Progenitor cell of endocrine pancreas (in vitro differentiated cells): ENCODE measurements around the gene BIVM. TPM values are rescaled to one million over a fixed set of nuclear protein-coding genes. Genes with fewer than 3 reads are reported as not detected.
A peak's percentile ranks its signal among the peaks of the same experiment; 100 is the strongest.

Experiments
- DNase-seq: peaks from one replicate; pipeline ENCODE4 v3.0.0; 2021; ENCODE audit warnings: low spot score; ENCODE audit not compliant: unreplicated experiment
- H3K27ac Mint-ChIP-seq: 2 replicates; pipeline ENCODE4 v1.8.0; 2021; ENCODE audit warnings: mild to moderate bottlenecking, moderate library complexity, mixed read lengths
- H3K27me3 Mint-ChIP-seq: 2 replicates; pipeline ENCODE4 v1.8.0; 2021; ENCODE audit warnings: mixed read lengths
- H3K36me3 Mint-ChIP-seq: 2 replicates; pipeline ENCODE4 v1.8.0; 2022; ENCODE audit warnings: mixed read lengths; ENCODE audit not compliant: insufficient read depth
- H3K4me1 Mint-ChIP-seq: 2 replicates; pipeline ENCODE4 v1.8.0; 2021; ENCODE audit warnings: low read depth, mixed read lengths
- H3K4me3 Mint-ChIP-seq: 2 replicates; pipeline ENCODE4 v1.8.0; 2021; ENCODE audit warnings: low read depth, mild to moderate bottlenecking, moderate library complexity, mixed read lengths
- H3K9me3 Mint-ChIP-seq: 2 replicates; pipeline ENCODE4 v1.8.0; 2021; ENCODE audit warnings: low read depth, mixed read lengths
- total RNA-seq: library from RNA; stranded (reverse); gene quantifications from 2 replicates; pipeline ENCODE4 v1.2.1, GENCODE V29; 2021
- TF ChIP-seq, protein P1 (sequence below): fragments of 200-600 bp; sonication (generic); IDR thresholded peaks from one replicate; pipeline ENCODE4 v1.5.0; 2021; ENCODE audit warnings: antibody characterized with exemption, mild to moderate bottlenecking; ENCODE audit not compliant: unreplicated experiment

Gene BIVM
- total RNA-seq, 1 donor from 2014 or later: 28.5 TPM

DNA sequence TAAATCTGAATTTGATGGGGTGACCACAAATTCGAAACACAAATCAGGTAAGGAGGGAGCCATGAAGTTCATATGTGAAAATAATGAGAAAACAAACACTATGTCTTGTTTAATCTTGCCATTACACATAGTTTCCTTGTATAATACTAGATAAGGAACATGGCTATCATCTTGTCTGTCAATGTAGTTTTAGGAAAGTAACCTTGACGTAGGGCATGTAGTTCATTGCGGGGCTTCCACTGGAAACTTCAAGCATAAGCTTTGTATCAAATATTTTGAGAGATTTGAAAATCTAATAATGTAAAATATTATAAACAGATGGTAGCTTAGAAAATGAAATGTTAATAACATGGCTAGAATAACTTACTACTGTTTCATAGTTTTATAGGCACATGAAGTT is 8.8 kb downstream of the BIVM start:
- Mint-ChIP-seq H3K27ac (no peak overlapping the region), H3K36me3 (peaks cover 21% of the 10 kb centered on the region), H3K4me3 (no peak overlapping the region), H3K4me1 (no peaks in the 10 kb centered on the region), H3K9me3 (peaks cover 7% of the 10 kb centered on the region), H3K27me3 (no peaks in the 10 kb centered on the region)
- TF ChIP-seq, protein P1, sequence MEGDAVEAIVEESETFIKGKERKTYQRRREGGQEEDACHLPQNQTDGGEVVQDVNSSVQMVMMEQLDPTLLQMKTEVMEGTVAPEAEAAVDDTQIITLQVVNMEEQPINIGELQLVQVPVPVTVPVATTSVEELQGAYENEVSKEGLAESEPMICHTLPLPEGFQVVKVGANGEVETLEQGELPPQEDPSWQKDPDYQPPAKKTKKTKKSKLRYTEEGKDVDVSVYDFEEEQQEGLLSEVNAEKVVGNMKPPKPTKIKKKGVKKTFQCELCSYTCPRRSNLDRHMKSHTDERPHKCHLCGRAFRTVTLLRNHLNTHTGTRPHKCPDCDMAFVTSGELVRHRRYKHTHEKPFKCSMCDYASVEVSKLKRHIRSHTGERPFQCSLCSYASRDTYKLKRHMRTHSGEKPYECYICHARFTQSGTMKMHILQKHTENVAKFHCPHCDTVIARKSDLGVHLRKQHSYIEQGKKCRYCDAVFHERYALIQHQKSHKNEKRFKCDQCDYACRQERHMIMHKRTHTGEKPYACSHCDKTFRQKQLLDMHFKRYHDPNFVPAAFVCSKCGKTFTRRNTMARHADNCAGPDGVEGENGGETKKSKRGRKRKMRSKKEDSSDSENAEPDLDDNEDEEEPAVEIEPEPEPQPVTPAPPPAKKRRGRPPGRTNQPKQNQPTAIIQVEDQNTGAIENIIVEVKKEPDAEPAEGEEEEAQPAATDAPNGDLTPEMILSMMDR: no peak
- no peak for DNase-seq

DNA sequence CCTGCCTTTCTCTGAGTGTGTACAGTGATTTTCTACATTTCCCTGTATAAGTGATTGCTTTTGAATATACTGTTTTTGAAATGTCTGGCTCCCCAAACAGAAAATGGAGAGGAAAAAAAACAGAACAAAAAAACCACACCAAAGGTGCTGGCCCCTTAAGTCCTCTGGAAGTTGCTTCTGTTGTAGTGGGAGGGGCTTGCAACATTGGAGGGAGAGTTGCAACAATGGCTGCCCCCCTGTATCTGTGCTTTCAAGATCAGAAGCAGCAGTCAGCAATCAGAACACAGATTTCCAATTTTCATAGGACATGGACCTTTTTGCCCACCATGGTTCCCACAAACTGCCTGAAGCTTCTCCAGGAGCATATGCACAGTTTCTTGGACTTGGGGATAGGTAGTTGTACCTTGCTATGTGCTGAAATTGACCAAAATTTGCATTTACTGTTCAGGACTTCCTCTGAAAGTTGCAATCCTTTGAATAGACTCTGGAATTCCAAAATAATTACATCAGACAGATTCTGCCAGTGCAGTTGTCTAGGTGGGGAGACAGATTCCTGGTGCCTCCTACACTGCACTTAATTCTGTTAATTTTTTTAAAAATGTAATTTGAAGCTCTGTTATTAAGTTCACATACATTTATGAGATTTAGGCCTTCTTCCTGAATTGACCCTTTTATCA is 13.8 kb downstream of the BIVM start:
- Mint-ChIP-seq H3K4me1 (peaks cover 2% of the 10 kb centered on the region), H3K4me3 (no peak overlapping the region), H3K9me3 (peaks cover 3% of the 10 kb centered on the region), H3K36me3 (peaks cover 11% of the 10 kb centered on the region), H3K27ac (no peak overlapping the region), H3K27me3 (no peaks in the 10 kb centered on the region)
- TF ChIP-seq, protein P1: no peak
- DNase-seq: no peak

DNA sequence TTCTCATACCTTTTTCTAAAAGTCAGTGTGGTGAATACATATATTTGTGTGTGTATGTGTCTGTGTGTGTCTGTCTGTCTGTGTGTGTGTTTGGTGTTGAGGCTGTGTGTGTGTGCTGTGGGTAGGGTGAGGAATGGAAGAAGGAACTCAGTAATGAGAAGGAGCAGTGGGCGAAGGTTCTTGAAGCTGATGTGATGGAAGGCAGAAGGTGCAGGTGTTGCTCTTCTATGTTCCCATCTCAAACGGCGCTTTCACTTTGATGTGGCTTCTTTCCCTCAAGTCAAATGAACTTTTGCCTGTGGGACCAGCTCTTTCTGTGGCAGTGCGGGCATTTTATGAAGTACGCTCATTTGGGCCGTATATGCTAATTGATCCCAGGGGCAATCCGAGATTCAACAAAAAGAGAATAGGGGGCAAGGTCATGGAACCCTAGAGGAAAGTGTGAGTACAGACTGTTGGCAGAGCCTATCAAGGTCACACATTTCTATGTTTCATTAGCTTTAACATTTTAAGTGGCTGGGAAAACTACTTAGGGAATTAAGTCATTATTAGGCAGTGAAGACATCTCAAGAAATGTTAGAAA is 15.2 kb downstream of the BIVM start:
- DNase-seq: no peak
- no peak overlapping the region for H3K4me3 Mint-ChIP-seq
- peak overlapping the region; percentile 3 for H3K27ac Mint-ChIP-seq

DNA sequence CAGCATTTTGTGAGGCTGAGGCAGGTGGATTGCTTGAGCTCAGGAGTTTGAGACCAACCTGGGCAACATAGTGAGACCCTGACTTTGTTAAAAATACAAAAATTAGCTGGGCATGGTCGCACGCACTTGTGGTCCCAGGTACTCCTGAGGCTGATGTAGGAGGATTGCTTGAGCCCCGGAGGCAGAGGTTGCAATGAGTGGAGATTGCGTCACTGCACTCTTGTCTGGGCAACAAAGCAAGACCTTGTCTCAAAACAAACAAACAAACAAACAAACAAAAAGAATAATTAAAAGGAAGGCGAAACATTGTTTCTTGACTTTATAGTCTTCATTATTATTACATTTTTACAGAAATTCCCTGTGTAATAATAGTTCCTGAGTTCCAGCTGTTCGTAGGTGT is 15.9 kb downstream of the BIVM start:
- DNase-seq: no peak
- Mint-ChIP-seq H3K9me3 (peaks cover 3% of the 10 kb centered on the region), H3K4me1 (peaks cover 12% of the 10 kb centered on the region), H3K36me3 (peaks cover 10% of the 10 kb centered on the region), H3K27me3 (no peaks in the 10 kb centered on the region), H3K4me3 (no peak overlapping the region), H3K27ac (no peak overlapping the region)
- TF ChIP-seq, protein P1: no peak

More for the DNA sequence above, 15.2 kb downstream of the BIVM start:
- Mint-ChIP-seq H3K27me3 (no peaks in the 10 kb centered on the region), H3K36me3 (peaks cover 10% of the 10 kb centered on the region), H3K4me1 (peaks cover 12% of the 10 kb centered on the region), H3K9me3 (peaks cover 3% of the 10 kb centered on the region)
- TF ChIP-seq, protein P1: no peak

DNA sequence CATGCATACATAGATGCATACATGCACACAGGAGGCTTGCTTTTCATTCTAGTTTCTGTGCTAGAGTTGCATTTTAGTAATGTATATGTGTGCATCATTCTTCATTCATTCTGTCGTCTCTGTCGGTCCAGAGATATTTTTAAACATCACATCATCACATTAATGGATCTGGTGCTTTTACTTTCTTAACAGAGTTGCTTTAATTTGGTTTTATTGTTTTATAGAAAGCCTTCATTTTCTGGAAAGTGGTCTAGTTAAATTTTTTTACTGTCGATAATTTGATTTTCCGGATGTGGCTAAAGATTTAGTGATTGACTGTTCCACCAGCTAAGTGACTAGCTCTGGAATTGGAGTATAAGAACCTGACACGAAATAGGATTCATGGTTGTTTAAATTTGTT is 16.9 kb downstream of the BIVM start:
- Mint-ChIP-seq H3K27me3 (no peaks in the 10 kb centered on the region), H3K27ac (no peak overlapping the region), H3K4me3 (no peak overlapping the region), H3K36me3 (peaks cover 8% of the 10 kb centered on the region), H3K4me1 (peaks cover 12% of the 10 kb centered on the region), H3K9me3 (no peaks in the 10 kb centered on the region)
- TF ChIP-seq, protein P1: no peak
- no peak for DNase-seq
